Central memory CD4-positive, alpha-beta T cell (primary cell): ENCODE results near the gene RSPH4A.
"Not testable (repeated sequence)": the region's sequence is repeated elsewhere in the genome, so short reads cannot be mapped to it uniquely, and the experiment has no call there.

Experiments
- DNase-seq: peaks from one replicate; pipeline ENCODE4 v3.0.0; 2022
- total RNA-seq, 3 experiments: gene quantifications; one replicate each; lab custom pipeline; 2026; lab: John Stamatoyannopoulos, UW

Gene RSPH4A
- 0 to 1.1 (median 0.92) reads per million in 3 experiments for total RNA-seq

DNA sequence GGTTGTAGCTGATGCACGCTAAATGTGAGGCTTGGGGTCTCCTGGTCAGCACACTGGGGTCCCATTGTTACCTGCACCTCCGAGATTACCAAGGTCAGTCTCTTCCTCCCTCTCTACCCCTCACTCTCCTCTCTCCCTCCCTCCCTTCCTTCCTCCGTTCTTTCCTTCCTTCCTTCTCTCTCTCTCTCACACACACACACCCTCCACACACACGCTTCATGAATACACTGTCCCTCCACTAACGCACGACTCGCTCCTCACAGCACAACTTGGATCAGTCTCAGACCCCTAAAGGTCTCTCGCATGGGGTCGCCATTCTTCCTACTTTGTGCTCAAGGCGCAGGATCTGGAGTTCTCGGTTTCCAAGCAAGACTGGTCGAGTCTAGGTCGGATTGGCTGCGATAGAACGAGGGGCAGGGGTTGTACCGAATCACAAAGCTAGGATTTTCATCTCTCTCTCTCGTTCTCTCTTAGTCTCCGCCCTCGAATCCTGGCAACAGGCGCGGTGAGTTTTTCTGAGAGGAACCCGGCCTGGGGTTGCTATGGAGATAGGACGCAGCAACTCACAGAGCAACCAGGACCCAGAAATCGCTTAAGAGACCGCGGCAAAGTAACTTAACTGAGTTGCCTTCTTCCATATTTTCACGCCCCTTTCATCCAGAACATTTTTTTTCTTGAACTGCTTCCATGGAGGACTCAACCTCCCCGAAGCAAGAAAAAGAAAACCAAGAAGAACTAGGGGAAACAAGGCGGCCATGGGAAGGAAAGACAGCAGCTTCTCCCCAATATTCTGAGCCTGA is at the start of gene RSPH4A:
Gene RSPH4A, plus strand, starts transcription at position 543 of the 800 bp plus-strand sequence. Its CDS starts 145 bp downstream, at position 688.
- peak; percentile 74 for DNase-seq

DNA sequence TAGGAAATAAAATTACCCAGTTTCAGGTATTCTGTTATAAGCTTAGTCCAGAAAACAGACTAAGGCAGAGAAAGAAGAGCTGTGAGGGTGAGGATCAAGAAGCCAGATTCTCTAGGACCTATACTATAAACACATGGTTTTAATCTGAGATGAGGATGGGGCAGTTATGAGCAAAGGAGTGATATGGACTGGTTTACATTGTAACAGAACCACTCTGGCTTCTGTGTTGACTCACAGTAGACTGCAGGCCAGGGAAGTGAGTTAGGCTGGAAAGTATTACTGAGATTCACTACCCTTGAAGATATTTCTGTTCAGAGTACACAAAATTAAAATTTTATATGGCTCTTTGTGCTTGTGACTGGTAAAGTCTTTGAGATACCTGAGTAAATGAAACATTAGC is 48.2 kb upstream of the RSPH4A start:
- DNase-seq = no peak

DNA sequence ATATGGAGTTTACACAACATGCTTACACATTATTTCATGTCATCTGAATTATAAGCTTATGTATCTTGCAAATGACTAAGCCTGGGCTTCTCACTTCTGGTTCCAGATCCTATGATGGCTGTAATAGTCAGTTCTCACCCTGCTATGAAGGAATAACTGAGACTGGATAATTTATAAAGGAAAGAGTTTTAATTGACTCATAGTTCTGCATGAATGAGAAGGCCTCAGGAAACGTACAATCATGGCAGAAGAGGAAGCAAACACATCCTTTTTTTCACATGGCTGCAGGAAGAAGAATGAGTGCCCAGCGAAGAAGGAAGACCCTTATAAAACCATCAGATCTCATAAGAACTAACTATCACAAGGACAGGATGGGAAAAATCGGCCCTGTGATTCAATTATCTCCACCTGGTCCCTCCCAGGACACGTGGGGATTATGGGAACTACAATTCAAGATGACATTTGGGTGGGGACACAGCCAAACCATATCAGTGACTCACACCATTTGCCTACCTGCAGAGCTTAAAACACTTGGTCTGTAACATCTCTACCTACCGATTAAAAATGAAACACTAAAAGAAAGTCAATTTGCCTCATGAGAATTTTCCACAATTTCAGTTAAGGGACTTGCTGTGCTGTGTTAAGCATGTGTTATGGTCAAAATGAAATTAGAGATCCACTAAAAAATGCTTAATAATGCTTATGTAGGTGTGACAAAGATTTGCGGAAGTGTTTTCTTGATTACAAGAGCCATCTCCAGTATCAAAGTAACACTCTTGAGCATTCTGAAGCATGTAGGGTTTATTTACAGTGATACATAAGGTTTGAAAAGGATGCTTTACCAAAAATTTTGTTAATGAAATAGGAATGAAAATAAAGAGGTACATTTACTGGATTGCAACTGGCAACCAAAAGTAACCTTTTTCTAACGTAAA is 47.2 kb upstream of the RSPH4A start:
- no peak for DNase-seq

DNA sequence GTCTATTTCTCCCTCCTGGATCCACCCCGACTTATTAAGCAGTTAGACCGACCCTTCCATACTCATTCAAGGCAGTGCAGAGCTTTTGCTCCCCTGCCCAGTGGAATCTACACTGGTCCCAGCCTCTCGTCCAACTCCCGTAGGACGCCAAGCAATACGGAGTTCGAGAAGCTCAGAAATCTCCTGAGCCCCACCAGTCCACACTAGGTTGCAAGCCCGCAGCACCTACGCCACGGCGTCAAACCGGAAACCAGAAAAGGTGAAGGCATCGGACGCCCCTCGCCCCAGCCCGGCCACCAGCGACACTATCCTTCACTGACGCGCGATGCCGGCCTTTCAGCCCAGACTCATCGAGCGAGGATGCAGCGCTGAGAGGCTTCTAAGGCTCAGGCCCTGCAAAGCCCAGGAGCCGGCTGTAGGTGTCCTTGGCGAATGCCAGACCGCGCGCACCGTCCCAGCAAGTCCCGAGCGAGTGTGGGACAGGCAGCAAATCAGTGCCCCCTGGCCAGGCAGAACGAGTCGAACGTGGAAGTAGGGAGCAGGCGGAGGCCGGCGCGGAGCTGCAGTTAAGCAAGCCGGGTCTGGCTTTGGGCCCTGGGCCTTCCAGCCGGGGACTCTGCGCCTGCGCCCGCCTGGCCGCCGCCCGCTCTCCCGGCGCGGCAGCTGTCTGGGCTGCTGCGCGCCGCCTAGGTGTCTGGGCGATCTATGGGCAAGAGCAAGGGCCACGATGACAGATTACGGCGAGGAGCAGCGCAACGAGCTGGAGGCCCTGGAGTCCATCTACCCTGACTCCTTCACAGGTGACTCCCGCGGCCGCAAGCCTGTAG is 45.2 kb upstream of the RSPH4A start, which contains the start of gene RWDD1:
Gene RWDD1, plus strand, starts transcription at position 649 of the 827 bp plus-strand sequence. Its CDS starts 79 bp downstream, at position 728.
- peak; percentile 99 for DNase-seq

DNA sequence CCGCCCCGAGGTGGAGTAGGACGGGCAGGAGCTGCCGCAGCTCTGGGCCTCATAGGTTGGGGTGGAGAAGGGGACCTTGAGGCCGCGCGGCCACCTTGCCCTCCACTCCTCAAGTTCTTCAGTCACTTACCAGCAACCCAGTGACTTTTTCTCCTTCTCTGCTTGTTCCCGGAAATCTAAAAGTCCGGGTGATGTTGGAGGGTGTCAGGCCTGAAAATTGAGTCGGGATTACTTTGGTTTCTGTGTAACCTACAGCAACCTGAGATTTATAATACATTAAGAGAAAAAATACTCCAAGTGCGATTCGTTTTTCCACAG is 44.6 kb upstream of the RSPH4A start:
- no peak for DNase-seq

DNA sequence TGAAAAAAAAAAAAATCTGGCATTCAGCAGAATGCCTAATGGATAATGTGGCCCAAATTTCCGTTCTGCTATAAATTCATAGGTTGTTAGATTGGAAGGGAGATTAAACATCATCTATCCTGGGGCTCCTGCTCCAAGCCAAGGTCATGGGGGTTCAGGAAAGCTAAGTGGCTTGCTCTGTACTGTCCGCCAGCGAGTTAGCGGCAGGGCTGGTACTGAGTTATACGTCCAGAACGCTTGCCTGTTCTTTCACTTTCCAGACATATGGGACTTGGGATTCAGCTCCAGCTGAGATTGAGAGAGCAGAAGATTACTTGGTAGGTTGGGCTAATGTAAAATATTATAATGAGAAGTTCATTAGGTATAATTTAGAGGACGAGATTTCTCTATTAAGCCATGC is 44.1 kb upstream of the RSPH4A start:
- no peak for DNase-seq

DNA sequence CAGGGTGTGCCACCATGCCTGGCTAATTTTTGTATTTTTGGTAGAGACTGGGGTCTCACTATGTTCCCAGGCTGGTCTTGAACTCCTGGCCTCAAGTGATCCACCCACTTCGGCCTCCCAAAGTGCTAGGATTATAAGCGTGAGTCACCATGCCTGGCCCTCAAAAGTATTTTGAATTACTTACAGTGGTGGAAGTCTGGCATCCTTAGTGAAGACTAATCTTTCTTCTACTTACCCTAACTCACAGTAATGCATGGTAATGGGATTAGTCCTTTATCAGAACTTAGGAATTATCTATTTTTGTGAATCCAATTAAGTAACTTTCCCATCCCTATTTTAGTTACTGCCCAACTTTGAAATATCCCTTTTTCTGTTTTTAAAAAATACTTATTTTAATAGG is 41.1 kb upstream of the RSPH4A start:
- no peak for DNase-seq

DNA sequence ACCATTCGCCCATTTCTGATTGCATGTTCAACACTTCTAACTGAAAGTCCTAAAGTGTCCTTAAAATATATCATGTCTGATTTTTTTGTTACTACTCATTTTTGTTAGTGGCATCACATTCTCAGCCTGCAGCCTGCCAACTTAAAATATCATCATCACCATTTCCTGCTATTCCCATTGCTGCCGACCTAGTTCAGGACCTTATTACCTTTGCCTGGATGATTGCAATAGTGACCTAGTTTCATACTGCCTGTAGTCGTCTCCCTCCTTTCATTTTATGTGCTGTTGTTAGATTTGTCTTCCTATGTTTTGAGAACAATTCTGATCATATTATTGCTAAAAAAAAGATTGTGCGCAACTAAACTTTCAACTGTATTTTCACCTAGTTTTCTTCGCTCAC is 38.8 kb upstream of the RSPH4A start:
- no peak for DNase-seq

DNA sequence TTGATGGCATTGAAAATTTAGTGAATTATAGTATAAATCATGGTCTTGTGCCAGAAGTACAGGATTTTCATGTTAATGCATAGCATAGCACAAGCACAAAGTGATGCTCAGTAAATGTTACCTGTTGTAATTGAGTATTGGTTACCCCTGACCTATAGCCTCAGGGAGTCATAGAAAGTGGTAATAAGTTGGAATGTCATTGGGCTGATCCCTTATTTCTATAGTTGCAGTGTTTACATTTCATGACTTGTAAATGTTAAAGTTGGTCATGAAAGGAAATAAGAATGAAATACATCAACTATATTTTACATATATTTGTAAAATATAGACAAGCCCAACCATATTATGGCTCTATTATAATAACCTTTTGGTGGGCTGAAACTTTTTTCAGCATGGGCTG is 37.9 kb upstream of the RSPH4A start:
- DNase-seq = no peak

DNA sequence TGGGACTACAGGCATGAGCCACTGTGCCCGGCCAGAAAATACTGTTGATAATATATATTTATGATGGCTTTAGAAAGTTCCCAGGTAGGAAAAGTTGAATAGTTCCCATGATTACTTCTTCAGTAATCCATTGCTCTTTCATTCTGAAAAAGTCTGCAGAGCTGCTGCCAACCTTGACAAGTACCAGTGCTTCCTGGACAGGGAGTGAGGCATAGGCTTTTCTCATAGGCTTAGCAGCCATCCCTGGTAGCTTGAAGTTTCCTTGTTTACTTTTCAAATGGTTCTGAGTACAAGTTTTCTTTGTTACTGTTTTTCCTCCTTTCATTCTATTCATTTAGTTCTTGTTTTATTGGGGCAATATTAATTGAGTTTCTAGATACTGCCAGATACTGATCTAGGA is 37.1 kb upstream of the RSPH4A start:
- no peak for DNase-seq

DNA sequence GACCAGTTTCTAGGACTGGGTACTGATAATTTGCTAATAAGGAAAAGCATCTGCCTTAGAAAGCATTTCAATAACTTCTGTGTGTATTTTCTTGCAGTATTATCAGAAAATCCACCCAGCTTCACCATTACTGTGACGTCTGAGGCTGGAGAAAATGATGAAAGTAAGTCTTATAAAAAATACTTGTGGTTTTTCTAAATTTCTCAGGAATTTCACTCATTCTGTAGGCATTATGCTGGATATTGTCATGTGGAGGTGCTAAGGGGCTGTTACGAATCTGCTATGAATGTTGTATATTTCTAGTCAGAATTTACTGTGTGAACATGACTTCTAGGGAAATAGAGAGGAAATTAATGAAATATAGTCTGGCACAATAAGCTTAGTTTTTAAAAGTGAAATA is 36.1 kb upstream of the RSPH4A start:
- DNase-seq = no peak

DNA sequence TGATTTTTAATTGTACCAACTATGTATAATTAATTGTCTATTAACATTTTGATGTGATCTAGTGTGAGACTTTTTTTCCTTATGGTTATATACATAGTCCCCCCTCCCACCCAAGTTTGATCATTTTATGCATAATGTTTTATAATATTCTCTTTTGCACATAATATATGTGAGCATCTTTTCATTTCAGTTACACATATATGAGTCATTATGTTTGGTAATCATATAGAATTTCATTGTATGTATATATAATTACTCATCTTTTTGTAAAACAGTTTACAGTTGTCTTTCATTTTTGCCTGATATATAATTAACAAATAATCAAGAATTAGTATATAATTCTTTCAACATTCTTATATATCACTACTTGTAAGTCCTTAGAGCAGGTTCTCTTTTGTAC is 30.0 kb upstream of the RSPH4A start:
- DNase-seq = no peak

DNA sequence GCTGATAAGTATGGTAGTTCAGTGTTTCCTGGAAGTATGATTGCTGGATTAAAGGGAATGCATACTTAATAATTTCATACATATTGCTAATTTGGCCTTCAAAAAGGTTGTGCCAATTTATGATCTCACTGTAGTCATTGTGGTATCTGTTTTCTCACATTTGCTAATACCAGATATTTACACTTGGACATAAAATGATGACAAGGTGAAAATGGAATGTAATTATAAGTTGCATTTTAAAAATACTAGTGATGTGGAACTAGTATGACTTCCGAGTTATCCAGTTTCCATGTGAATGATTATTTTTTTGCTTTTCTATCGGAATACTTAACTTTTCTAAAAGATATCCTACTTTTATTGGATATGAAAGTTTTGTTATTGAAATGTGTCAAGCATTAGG is 29.5 kb upstream of the RSPH4A start:
- DNase-seq = no peak

DNA sequence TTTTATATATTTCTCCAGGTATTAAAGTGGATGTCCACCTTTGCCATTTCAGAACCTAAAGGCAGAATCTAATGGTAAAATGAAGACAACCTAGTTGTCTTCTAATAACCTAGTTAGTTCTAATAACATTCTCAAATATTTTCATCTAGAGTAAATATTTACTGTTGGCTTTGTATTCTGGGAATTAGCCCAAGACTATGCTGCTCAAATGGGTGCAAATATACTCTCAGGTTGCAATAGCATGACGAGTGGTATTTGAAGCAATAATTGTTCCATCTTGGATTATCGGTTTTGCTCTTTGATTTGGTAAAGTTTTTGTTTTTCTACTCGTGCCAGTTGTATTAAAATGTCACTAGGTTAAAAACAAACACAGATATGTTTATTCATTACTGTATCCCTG is 21.0 kb upstream of the RSPH4A start:
- no peak for DNase-seq

DNA sequence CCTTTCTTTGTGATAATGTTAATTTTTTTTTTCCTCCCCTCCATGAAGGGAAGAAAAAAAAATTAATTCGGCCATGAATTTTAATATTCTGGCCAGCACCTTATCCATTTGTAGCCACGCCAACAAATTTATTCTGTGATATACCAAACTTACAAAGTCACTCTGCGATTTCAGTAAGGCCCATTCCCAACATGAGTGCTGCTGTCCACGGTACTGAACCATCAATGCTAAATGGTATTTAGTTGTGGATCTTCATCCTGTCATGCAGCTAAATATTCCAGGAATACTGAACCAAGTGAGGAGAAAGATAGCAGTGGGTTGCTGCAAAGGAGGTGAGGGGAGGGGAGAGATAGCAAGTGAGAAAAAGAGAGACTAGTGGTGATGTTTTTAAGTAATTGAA is 19.5 kb upstream of the RSPH4A start:
- no peak for DNase-seq

DNA sequence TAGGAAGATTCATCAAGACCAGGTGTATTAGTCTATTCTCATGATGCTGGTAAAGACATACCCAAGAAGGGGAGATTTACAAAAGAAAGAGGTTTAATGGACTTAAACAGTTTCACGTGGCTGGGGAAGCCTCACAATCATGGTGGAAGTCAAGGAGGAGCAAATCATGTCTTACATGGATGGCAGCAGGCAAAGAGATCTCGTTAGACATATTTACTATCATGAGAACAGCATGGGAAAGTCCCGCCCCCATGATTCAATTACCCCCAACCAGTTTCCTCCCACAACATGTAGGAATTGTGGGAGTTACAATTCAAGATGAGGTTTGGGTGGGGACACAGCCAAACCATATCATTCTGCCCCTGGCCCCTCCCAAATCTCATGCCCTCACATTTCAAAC is 12.4 kb upstream of the RSPH4A start:
- DNase-seq = not testable (repeated sequence)

DNA sequence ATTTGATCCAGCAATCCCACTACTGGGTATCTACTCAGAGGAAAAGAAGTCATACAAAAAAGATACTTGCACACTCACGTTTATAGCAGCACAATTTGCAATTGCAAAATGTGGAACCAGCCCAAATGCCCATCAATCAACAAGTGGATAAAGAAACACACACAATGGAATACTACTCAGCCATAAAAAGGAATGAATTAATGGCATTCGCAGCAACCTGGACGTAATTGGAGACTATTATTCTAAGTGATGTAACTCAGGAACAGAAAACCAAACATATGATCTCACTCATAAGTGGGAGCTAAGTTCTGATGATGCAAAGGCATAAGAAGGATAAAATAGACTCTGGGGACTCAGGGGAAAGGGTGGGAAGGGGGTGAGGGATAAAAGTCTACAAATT is 11.4 kb upstream of the RSPH4A start:
- DNase-seq = not testable (repeated sequence)

DNA sequence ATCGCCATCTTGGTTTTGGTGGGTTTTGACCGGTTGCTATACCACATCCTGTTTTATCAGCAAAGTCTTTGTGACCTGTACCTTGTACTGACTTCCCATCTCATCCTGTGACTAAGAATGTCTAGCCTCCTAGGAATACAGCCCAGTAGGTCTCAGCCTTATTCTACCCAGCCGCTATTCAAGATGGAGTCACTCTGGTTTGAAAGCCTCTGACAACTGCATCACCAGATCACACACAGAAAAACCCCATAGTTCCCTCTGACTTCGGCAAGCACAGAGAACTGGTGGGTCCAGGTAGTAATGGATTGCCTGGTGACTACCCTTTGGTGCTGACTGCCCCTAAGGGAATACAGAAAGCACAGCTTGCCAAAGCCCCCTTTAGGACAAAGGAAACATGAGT is 10.3 kb upstream of the RSPH4A start:
- DNase-seq = no peak

DNA sequence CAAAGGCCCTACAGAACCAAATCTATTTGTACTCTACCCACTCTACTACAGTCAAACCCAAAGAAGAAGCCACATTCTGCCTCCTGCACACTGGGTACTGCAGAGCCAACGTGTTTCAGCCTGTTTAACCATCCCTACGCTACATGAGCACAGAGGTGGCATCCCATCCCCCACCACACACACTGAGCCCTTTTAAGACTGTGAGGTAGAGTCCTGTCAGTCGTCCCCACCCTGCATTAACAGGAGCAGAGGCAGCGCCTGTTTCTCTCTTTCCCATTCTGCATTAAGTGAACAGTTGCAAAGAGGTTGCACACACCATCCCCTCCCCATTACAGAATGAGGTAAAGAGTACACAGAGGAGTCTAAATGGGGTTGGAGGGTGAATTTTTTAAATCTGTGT is 5.2 kb upstream of the RSPH4A start:
- no peak for DNase-seq

DNA sequence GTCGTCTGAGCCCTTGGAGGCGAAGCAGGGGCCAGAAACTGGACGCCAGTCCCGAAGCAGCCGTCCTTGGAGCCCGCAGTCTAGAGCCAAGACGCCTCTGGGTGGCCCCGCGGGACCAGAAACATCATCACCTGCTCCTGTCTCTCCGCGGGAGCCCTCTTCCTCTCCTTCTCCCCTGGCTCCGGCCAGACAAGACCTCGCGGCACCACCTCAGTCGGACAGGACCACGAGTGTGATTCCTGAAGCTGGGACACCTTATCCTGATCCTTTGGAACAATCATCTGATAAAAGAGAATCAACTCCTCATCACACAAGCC is 416 bp downstream of the RSPH4A start:
- peak; percentile 5 for DNase-seq

DNA sequence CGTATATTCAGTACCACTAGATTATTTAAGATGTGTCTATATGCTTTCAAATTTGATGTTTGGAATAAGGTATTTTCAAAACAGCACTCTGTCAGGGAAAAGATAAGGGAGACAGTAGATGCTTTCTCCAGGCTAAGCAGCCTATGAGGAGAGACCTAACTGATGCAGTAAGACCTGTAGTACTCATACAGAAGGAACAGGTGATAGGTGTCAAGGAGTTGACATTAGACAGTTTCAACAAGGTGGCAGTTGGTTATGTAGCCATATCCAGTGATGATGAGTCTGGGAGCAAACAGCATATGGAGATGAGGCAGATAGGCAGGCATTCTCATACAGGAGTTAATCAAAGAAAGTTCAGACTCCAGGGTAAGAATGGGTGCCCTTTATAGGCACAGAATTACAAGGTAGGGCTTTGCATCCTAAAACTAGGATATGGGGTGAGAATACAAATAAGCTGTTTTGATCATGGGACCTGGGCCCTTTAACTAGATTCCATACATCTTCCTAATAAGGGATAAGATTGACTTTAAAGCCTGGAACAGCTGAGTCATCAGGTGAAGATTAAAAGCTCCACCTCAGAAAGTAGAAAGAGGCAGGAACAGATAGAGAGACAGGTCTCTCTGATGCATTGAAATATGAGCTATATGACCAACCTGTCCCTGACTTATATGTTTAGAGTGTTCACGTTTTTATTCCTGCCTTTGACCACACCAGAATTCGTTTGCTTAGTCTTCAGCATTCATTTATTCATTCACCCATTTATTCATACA is 7.9 kb downstream of the RSPH4A start:
- DNase-seq = no peak

DNA sequence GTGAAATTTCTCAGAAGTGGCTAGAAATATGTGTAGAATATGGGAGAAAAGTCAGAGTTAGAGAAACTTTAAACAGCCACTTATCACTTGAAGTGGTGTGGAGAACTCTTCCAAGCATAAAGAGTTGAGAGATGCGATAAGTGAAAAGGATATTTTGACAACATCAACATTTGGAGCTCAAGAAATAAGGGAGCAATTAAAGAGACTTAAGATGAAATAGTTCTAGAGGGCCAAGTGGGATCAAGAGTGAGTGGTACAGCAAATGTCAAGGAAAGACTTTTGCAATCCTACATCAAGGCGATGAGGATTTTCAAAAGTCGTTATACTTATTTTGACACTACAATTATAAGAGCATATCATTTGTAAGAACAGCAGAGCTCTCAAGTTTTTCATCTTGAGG is 9.6 kb downstream of the RSPH4A start:
- DNase-seq = no peak
